SKM-1 treated with dmso at 0.1 percent for 144 hours (cell line): ENCODE results near the gene DMRTA2.

ENCODE experiments used
- DNase-seq: peaks from one replicate; lab custom pipeline; 2025; ENCODE audit not compliant: unreplicated experiment; lab: John Stamatoyannopoulos, UW

The DMRTA2 gene

DNA sequence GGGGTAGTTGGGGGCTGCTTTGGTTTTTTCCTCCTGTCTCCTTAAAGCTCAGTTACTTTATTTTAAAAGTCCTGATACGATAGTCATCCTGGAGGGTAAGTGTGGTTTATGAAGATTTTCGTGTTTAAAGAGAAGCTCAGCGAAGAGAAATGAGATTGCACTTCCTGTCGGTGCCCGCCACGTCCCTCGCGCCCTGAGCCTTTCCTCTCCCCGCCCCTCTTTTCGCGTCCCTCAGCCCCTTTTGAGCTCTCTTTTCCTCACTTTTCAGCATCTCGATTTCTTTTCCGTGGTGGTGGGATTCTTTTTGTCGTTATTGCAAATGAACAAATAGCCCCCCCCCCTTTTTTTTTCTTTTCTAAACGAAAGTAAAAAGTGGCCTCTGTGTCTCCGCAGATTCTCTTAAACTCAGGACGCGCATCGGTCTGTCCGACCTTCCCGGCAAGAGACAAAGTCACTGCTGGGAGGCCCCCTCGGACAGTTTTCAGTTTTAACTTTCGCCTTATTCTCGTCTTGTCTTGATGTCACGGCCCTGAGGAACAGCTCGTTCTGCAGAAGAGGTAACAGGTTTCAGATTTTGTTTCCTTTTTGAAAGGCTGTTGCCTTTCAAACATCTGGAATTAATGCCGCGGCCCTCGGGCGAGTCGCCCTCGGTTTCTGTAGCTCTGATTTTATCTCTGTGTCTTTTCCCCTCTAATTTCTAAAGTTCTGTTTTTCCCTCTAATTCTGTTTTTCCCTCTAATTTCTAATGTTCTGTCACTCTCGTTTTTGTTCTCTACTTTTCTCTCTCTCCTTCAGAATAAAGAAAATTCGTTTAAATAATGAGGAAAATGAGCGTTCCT is 1.0 kb upstream of the DMRTA2 start:
- no peak for DNase-seq

DNA sequence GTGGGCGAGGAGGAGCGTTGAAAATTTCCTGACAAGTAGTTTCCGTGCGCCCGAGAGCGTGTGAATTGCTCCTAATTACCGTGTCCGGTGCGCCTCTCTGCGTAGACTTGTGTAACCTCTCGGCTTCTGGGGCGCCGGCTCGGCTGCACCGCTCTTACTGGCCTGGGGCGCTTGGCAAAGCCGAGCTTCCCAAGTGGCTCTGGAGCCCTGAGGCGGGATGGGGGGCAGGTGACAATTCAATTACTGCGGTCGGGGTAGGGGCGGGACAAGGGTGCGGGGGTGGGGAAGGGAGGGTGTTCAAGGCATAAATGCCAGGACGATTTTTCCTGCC is 392 bp upstream of the DMRTA2 start:
- DNase-seq = no peak

- DNase-seq = no peak
Measured at GRCh38 chr1:50422675-50422945, 633 bp downstream of the DMRTA2 start.

GRCh38 chr1:50421768-50422674 is 1.2 kb downstream of the DMRTA2 start:
- DNase-seq = no peak

GRCh38 chr1:50421366-50421748 is 1.9 kb downstream of the DMRTA2 start:
- no peak for DNase-seq

DNA sequence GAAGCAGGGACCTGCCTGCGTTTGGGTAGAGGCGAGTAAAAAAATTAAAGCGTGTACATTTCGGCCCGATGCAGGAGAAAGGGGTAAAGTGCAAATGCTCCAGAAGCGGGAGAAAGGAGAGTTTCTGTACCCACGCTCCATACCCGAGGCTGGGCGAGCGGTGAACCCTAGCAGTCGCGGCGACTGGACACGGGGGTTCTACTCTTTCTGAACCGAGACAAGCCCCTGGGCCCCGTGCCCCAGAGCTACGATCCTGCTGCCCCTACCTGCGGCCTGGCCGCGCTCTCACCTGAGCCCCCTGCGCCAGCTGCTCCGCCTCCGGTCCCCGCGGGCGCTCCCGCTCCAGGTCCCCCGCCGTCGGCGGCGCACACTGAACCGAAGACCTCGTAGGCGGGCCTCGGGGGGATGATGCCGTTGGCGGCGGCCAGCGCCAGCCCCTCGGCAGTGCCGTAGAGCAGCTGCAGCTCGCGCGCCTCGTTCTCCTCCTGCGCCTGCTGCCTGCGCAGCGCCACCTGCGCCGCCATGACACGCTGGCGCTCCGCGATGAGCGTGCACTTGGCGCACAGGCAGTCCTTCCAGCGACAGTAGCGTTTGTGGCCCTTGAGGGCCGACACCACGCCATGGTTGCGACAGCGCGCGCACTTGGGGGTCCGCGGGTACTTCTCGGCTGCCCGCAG is 2.4 kb downstream of the DMRTA2 start:
- no peak for DNase-seq

GRCh38 chr1:50419907-50420677 is 3.2 kb downstream of the DMRTA2 start:
- DNase-seq = no peak

- no peak for DNase-seq
Measured at GRCh38 chr1:50419192-50419906, 3.9 kb downstream of the DMRTA2 start.

- DNase-seq = no peak
Measured at GRCh38 chr1:50418600-50419109, 4.6 kb downstream of the DMRTA2 start.

- no peak for DNase-seq
Measured at GRCh38 chr1:50417946-50418599, 5.2 kb downstream of the DMRTA2 start.

- no peak for DNase-seq
Measured at GRCh38 chr1:50417507-50417906, 5.7 kb downstream of the DMRTA2 start.

GRCh38 chr1:50416553-50417453 is 6.4 kb downstream of the DMRTA2 start:
- no peak for DNase-seq

DNA sequence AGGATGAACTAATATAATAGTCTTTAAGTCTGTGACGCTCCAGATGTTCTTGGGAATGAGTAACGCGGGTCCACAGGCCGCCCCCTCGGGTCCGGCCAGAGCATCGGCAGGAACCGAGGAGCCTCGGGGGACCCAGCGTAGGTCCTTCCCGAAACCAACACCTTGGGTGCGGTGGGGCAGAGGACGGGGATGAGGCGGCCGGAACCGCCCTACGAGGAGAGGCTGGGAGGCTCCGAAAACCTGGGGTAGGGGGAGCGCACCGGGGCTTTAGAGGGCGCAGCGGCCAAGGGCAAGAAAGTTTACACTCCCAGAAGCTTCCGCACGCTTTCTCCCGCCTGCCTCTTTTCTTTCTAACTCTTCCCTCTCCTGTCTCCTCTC is 7.1 kb downstream of the DMRTA2 start:
- no peak for DNase-seq

DNA sequence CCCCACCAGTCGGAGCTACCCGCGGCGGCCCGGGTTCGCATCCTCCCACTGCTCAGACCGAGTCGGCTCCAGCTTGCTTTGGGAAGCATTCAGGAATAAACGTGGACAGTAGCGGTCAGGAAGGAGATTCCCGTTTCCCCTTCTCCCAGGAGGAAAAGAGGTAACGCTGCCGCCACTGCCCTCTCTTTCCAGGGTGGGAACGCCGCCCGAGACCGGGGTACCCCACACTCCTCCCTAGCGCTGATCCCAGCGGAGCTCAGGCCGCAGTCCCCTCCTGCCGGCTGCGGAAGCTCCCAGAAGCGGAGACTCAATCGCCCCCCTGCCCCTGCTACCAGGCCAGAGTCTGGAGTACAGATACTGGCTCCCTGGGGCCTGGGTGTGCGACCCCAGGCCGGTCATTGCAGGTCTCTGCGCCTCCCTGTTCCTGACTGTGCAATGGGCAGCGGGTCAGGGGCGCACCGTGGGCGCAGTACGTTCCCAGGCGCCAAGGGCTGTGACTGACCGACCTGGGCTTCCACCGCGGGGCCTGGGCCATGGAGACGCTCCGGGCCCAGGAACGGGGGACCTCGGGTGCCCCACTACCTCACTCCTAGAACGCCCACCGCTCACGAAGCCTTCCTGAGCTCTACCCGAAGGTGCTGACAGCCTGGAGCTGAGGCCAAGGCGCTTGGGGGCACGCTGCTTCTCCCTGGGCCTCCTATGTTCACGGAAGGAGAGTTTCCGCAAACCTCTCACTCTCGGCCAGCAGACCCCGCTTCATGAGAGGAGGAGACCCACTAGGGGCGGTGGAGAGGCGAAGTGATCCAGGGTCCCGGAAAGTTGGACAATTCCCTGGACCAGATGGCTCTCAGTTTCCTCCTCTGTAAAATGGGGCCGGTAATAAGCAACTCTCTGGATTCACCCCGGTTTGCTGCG is 7.8 kb downstream of the DMRTA2 start:
- no peak for DNase-seq

- no peak for DNase-seq
Measured at GRCh38 chr1:50414853-50415234, 8.4 kb downstream of the DMRTA2 start.

DNA sequence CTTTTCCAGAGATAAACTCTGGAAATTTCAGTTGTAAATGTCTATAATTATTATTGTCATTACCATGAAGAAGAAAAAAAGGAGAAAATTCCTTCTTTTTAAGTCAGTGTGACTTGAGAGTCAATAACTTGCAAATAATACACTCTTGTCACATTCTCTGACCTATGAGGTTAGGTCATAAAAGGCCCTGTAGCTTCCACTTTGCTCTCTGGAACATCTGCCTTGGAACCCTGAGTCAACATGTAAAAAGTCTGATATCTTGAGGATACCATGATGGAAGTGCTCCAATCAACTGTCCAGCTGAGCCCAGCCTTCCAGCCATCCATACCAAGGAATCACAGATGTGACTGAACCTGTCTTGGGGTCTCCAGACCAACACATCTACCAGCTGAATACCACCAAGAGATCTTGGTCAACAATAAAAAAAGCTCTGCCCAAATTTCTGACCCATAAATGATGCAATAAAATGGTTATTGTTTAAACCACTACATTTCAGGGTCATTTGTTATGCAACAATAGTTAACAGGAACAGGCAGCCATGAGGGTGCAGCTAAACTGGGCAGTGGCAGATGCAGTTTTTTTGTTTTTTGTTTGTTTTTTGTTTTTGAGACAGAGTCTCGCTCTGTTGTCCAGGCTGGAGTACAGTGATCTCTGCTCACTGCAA is 10.3 kb downstream of the DMRTA2 start:
- no peak for DNase-seq

DNA sequence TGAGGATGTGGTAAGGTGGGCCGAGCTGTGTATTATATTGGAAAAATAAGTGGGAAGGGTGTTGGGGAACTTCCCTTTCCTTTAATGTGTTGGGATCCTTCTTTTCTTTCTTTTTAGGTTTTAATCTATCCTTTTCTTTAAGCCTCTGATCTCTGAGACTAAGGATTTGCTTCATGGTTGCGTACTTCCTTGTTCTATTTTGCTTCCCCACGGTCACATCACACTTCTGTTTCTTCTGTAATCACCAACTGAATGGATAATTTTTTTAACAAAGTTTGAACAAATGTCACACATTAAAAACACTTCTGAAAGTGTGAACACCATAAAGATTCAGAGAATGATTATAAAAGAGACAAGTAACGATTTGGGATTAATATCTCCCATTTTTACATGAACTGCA is 17.4 kb downstream of the DMRTA2 start:
- no peak for DNase-seq
